Right lung (tissue), 5 donors: ENCODE results near the gene NOTCH2. TPM values are rescaled to one million over a fixed set of nuclear protein-coding genes. Genes with fewer than 3 reads are reported as not detected.
"Not testable (repeated sequence)": the region's sequence is repeated elsewhere in the genome, so short reads cannot be mapped to it uniquely, and the experiment has no call there.

ENCODE experiments used
- DNase-seq, 2 donors: peaks; one replicate each; pipeline ENCODE4 v3.0.0-alpha.2; 2013
- polyA plus RNA-seq, 5 donors: library from polyadenylated mRNA; unstranded; fragments of 120-200 nt; gene quantifications; one replicate each; pipeline versions ENCODE4 v1.2.1 to v1.2.3, GENCODE V29; 2013; ENCODE audit warnings: inconsistent platforms in 1 of 5, low replicate concordance in 1 of 5; ENCODE audit not compliant: insufficient read length in 5 of 5, insufficient read depth in 1 of 5

The NOTCH2 gene
- polyA plus RNA-seq, 5 donors, result 46.7 to 82.0 (median 68.6) TPM

DNA sequence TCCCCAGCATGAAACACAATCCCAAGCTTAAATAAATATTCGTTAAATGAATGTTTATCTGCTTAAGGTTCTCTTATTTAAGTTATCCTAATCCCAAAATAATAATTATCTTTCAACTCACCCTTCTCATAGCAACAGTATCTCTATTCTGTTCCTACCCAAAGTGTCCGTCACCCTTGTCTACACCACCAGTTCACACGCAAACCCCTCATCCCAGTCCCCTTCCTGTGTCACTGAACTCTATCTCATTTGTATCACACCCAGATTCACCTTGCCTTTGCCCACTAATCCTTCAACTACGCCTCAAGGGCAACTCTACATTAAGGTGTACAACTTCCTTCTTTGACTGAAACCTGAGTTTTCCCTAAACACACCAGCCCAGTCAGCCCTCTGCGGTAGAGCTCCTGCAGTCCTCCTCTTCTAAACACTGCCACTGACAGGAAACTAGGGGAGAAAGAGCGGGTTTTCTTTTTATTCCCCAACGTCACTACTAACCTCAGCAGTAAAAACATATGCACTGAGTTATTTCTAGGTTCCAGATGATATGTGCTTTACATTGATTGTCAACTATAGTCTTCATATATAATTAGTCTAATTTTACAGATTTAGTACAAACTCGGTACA is 92.2 kb downstream of the NOTCH2 start:
- not testable (repeated sequence) for DNase-seq

- not testable (repeated sequence) for DNase-seq
Observed at GRCh38 chr1:119975582-119976254, 93.7 kb downstream of the NOTCH2 start.

DNA sequence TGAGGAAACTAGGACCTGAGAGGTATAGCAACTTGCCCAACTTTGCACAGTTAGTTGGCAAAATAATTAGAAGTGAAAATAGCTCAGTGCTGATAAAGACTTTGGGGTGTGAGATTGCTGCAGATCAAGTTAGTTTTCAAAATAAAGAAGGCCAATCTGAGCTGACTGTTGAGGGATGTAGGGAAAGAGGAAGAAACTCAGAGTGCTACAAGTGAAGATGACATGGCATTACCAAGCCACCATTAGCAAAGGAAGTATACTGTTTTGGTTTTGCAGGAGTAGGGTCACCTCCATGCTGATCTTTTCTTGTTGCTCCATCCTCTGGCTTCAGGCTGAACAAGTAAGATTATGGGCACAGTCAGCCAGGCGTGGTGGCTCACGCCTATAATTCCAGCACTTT is 94.5 kb downstream of the NOTCH2 start:
- DNase-seq, result no peak

GRCh38 chr1:119974013-119974412 is 95.4 kb downstream of the NOTCH2 start:
- DNase-seq, result no peak

- no peak for DNase-seq
Observed at GRCh38 chr1:119971710-119972570, 97.5 kb downstream of the NOTCH2 start.

DNA sequence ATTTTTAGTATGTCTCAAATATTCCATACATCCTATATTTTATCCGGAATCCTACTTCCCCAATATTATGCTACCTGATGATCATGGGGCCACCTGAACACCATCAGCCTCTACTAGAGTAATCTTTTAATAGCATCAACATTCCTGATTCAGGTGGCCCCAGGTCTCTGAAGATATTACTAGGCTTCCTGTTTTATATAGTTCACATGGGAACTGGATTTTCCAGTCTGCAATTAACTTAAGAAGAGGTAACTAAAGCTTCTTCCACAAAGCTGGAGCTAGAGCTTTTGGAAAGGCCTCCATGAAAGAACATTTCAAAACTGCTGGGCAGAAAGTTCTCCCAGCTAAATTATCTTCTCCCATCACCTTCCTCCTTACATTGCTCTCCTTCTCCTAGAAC is 100.9 kb downstream of the NOTCH2 start:
- no peak for DNase-seq

- no peak for DNase-seq
Observed at GRCh38 chr1:119968068-119968492, 101.4 kb downstream of the NOTCH2 start.

DNA sequence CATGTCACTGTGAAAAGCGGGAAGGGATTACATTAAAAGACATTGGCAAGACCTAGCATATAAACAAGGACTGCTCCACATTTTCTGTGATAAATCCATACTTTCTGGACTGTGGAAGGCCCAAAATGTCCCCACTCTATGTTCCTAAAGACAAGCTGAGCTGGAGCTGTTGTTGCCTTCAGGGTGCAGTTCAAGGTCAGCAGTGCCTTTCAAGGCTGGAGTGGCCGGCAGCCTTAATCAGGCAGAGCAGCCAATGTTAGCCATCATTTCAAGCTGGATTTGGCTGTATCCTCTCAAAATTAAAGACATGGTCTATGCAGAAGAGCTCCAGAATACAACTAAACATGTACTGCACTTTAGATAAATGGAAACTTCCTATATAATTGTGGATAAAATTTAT is 102.8 kb downstream of the NOTCH2 start:
- no peak for DNase-seq

GRCh38 chr1:119966020-119966419 is 103.4 kb downstream of the NOTCH2 start:
- DNase-seq, result peak in 1 of 2 donors; percentile 23

DNA sequence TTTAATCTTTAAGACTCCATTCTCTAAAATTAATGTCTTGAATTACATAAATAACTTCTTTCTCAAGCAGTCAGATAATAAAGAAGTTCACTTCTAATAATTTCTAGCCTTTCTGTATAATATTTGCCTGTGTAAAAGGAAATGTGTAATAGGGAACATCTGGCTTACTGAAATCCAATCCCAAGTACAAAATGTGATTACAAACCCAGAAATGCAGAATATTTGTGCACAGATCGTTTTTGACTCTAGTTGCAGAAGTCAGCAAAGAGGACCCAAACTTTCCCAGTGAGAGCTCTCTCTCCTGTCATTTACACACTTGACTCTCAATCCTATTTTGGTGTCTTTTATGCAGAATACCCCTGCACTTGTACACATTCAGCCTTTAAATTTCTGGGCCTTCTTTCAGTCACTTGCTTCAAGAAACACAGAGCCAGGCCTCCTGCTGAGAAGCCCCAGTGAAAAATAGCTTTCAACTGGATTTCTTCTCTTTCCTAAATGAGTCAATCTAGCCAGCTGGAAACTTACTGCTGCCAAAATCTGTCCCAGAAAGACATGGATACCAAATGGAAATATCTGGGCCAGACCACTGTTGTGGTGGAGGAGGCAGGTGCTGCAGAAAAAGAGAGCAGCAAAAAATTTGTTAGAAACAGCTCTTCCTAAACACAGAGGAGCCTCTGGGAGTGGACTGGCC is 104.6 kb downstream of the NOTCH2 start:
- DNase-seq, result no peak

DNA sequence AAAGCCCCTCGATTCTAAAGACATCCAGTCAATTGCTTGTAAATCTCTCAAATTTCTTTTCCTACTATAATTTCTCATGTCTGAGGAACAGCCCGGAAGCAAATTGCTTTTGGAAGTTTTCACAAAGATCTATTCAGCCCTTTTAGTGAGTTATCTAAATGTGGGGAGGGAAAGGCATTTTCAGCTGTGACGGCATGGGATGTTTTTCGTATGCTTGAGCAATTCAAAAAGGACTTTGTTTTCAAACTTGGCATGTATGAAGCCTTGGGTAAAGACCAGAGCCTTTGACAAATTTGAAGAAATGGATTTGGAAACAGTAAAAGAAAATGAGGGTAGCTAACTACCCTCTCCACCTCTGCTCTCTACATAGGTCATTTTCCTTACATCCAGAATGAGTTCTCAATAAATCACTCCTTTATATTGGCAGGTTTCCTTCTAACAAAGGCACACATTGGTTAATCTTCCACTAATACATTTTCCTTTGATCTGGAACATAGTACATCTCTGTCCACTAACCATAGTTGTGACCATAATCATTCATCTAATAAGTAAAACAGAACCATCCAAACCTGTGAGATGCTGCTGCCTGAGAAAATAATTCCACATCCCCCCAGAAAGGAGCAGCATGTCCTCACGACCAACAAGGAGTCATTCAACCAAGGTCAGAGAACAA is 107.0 kb downstream of the NOTCH2 start:
- DNase-seq, result no peak

DNA sequence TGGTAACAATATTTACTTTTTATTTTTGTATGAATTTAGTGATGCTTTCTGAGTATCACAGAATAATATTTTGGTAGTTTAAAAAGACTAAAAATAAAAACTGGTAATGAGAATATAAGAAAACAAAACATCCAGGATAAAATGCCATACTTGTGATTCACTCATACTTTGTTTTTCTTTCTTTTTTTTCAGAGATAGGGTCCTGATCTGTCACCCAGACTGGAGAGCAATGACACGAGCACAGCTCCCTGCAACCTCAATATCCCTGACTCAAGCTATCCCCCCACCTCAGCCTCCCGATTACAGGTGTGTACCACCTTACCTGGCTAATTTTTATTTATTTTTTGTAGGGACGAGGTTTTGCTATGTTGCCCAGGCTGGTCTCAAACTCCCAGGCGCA is 109.0 kb downstream of the NOTCH2 start:
- no peak for DNase-seq

- DNase-seq, result no peak
Observed at GRCh38 chr1:119959268-119960220, 109.9 kb downstream of the NOTCH2 start.

DNA sequence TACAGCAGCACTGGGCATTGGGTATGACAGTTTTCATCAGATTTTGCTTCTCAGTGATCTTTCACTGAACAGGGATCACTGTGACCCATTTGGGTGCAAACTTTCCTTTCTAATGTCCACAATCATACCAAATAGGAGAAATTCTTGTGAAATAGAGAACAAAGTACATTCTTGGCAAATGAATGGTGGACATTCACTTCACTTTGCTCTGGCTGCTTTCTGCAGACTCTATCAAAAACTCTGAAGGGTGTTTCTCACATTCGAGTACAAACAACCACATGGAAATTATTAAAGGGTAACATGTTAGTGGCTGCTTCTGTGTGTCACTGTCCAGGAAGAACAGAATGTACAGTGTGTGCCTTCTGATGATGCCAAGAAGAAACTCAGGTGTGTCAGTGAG is 111.2 kb downstream of the NOTCH2 start:
- no peak for DNase-seq

DNA sequence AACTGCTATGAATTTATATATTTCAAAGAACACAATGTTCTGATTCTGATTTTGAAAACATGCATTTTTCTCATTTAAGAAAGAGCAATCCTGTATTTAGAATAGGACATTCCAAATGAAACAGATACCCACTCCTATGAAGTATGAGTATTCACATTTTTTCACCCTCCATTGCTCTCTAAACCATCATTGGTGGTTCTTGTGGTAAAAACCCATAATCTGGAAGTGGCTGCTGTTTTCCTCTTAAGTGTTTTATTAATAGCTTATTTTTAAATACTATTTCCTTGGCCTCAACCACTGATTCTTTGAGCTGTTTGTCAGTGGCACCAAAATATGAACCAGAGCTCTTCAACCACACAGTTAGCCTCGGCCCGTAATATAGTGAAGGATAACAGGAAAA is 113.2 kb downstream of the NOTCH2 start:
- no peak for DNase-seq

- DNase-seq, result peak in 1 of 2 donors; percentile 54
Observed at GRCh38 chr1:119954476-119955422, 114.7 kb downstream of the NOTCH2 start.

- DNase-seq, result no peak
Observed at GRCh38 chr1:119953266-119953998, 116.0 kb downstream of the NOTCH2 start.

- DNase-seq, result no peak
Observed at GRCh38 chr1:119952496-119952895, 117.0 kb downstream of the NOTCH2 start.
